Measurements from ENCODE around the gene FCRL5.

The FCRL5 gene

DNA sequence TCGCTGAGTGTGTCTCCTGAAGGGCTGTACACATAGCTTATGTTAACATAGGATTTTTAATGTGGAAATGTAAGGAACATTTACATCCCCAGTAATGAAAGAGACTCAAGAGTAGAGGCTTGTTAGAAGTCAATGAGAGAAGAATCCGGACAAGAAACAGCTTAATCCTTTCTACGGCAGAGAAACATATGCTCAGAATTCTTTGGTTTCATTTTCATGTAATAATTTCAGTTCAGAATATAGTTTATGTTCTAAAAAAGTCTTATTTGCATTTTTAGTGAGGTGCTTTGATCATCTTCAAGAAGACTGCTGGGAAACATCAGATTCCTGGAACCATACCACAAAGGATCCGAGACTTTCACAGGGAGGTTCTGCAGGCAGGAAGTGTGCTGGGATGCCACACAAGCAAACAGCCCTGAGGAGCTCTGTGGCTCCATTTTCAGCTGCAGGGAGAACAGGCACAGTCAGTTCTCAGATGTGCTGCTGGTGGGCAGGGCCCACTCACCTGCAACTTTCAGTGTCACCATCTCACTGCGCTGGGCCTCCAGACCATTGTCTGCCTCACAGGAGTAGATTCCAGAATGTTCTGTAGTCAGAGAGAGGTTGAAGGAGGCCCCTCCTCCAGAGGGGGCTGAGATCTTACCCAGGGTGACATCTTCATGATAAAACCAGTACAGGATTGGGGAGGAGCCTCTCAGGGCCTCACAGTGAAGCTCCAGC, 28.4 kb downstream of the FCRL5 start:
- DNase-seq: no peak

GRCh38 chr1:157521056-157521455, 31.3 kb downstream of the FCRL5 start:
- DNase-seq: no peak

DNA sequence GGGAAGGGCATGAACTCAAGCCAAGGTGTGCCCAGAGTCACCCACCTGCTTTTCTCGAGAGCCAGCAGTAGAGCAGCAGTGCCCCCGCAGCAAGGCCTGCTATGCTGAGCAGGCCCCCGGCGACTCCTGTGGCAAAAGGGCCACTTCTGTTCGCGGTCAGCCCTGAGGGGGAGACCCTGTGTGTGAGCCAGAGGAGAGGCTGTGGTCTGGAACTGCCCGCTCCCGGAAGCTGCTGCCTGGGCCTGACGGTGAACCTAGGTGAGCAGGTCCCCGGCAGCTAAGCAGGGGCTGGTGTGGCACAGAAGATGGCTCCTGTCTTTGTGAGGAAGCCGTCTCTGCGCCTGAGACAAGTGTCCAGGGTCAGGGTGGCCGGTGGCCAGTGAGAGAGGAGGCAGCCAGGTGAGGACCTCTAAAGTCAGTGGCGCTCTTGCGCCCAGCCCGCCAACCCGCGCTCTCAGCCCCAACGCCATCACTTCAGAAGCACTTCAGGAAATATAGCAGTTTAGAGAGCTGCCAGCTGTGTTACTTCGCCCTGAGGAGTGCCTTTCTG, 31.9 kb downstream of the FCRL5 start:
- DNase-seq: no peak

DNA sequence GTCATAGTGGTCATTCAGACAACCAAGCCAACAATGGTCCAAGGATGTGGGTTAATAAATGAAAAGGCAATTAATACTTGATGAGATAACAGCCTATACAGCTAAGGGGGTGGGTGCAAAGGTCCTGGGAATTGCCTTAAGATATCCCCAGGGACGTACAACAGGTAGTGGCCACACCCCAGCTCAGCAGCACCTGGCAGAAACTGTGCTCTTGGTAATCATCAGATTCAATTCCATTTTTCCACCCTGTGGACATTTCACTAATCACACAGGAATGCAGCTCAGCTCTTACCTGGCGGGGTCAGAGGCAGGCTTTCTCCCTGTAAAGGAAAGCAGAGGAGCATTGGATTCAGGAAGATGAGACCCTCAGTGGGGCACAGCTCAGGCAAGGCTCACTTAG, 32.9 kb downstream of the FCRL5 start:
- DNase-seq: no peak

- DNase-seq: no peak
Observed at GRCh38 chr1:157517016-157517415, 35.3 kb downstream of the FCRL5 start.

DNA sequence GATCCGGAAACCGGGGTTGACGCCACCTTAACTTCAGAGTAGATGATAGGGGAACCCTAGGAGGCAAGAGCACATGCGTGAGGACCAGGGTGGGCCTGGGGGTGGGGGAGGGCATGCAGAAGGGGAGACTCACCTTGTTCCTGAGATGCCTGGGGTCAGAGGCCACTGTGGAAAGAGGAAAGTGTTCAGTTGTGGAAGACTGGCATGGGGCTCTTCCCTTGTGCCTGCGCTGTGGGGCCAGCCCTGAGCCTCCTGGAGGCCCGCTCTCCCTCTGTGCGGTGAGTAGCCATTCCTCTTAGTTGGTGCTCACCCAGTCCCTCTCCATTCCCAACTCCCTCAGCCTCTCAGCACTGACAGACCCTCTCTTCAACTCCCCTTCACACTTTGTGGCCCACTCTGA, 36.6 kb downstream of the FCRL5 start:
- no peak for DNase-seq

DNA sequence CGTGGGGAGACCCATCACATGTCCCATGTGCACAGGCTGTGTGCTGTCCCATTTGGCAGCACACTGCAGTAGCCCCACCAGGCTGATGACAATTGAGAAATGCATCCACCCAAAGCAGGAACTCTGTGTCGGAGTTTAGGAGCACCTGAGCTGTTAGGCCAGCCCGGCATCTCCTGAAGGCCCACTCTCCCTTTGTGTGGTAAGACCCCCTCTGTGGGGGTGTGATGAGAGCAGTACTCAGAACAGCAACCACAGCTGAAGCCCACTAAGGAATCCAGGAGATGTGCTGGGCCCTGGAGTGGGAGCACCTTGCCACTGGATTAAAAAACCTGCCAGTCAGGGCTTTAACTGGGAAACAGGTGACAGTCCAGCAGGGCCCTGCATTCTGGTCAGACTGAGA, 37.2 kb downstream of the FCRL5 start:
- no peak for DNase-seq

DNA sequence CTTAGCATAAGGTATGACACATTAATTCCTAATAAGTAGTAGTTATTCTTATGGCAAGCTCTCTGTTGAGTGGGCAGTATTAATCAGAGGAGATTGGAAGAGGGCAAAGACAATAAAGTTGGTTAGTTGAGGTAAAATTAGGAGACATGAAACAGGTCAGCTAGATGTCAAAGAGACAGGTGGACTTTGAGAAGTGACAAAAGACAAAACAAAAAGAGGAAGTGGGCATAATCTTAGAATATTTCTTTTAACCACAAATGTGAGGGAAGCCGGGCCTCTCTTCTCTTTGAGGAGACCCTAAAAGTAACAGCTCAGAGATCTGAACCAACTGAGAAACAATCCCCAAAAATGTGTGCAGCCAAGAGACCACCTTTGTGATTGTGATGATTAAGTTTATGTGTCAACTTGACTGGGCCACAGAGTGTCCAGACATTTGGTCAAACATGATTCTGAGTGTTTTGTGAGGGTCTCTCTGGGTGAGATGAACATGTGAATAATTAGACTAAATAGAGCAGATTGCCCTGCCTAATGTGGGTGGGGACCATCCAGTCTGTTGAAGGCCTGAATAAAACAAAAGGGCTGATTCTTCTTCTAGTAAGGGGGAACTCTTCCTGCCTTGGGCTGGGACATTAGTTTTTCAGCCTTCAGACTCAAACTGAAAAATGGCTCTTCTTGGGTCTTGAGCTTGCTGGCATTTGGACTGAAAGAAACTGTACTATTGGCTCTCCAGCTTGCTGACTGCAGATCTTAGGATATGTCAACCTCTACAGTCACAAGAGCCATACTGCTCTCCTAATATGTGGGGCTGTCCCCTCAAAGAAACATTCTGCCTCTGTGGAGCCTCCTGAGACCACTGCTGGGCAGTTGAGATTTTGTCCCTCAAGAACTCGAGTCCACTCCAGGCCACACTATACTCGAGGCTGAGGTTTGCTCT, 40.0 kb downstream of the FCRL5 start:
- no peak for DNase-seq

DNA sequence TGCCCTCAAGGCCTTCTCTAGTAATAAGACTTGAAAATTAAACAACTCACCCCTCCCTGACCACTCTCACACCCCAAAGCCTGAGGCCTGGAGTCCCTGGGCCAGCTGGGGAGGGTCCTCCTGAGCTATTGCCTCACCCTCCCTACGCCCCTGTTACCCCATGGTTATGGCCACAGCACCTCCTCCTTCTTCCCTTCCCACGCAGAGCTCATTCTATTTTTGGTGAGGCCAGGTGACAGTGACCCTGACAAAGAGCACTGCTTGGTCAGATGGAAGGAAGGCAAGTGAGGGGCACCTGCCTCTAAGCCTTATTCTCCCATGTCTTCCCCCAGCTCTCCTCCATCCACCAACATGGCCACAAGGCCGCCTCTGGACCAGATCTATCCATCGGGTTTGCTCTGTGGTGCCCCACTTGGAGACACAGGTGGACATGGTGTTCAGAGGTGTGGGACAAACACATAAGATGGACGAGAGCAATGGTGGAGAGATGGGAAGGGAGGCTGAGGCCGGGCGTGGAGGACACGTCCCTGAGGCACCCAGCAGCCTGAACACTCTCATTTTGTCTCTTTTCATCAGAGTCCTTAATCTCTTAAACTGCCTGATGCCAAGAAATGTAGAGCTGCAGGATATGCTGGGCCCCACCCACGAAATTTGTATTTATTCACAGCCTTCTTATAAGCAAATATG, 42.6 kb downstream of the FCRL5 start:
- no peak for DNase-seq

- peak; percentile 37 for DNase-seq
Observed at GRCh38 chr1:157505481-157506272, 46.6 kb downstream of the FCRL5 start.

GRCh38 chr1:157504646-157505045, 47.7 kb downstream of the FCRL5 start:
- DNase-seq: no peak

DNA sequence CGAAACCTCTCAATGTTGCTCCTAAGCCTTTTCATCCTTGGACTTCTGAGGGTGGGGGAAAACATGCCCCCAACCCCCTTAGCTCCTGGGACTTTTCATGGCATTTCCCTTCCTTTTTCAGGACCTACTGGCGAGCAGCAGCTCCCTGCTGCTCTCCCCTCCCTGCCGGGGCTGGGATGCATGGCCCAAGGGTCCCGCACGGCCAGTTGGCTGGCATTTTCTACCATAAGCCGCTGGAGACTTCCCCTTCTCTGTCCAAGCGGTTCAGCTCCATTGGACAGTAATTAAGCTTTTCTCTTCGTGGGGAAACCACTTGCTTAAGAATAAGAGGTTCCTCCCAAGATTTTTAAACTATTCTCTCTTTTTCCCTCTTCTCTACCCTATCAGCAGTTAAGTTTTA, 52.8 kb downstream of the FCRL5 start:
- DNase-seq: no peak

GRCh38 chr1:157498736-157499090, 53.6 kb downstream of the FCRL5 start:
- DNase-seq: no peak

- DNase-seq: no peak
Observed at GRCh38 chr1:157497987-157498735, 54.2 kb downstream of the FCRL5 start.

DNA sequence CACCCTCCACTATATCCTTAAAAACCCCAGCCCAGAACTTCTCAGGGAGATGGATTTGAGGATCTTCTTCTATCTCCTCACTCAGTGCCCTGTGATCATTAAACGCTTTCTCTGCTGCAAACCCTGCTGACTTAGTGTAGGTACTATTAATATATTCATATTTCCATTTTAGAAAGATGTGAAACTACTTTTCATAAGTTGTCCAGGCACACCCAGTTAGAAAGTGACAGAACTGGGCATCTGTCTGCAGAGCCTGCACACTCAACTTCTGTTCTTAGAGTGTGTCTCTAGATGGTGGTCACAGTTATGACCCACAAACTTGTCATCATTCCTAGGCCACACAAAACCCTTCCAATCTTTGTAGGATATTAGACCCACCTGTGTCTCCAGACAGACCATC, 55.0 kb downstream of the FCRL5 start:
- no peak for DNase-seq

GRCh38 chr1:157496121-157496526, 56.2 kb downstream of the FCRL5 start:
- DNase-seq: peak; percentile 12

DNA sequence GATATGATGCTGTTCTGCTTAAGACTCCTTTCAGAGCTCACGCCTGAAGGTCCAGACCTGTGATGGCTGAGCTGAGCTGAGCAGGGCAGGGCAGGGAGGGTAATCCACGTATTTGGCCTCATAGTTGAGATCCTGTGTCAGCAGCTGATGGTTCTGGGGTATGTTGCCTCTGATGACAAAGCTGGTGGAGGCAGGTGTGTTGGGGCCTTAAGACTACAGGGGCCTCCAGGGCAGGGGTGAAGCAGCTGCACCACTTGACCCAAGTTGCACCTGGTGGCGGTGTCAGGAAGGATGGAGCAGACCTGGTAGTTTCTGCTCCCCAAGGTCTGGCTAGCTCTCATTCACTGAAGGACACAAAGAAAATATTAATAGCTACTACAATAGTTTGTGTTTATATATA, 57.0 kb downstream of the FCRL5 start:
- no peak for DNase-seq

DNA sequence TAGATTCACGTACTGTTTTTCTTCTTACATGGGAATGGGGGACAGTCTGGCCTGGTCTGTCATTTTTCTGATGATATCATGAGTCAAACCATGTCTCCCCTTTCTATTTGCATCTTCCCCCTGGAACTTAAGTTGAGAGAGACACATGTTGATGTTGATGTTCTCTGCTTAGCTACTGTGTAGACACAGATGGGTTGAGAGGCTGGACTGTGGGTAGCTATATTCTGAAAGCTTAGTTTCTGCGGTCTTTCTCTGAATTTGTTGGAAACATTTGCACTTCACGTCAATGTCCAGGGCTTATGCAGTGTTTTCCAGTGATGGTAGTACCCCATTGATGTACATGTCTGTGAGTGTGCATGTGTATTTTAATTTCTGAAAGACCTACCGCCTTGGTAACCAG, 58.2 kb downstream of the FCRL5 start:
- DNase-seq: no peak

DNA sequence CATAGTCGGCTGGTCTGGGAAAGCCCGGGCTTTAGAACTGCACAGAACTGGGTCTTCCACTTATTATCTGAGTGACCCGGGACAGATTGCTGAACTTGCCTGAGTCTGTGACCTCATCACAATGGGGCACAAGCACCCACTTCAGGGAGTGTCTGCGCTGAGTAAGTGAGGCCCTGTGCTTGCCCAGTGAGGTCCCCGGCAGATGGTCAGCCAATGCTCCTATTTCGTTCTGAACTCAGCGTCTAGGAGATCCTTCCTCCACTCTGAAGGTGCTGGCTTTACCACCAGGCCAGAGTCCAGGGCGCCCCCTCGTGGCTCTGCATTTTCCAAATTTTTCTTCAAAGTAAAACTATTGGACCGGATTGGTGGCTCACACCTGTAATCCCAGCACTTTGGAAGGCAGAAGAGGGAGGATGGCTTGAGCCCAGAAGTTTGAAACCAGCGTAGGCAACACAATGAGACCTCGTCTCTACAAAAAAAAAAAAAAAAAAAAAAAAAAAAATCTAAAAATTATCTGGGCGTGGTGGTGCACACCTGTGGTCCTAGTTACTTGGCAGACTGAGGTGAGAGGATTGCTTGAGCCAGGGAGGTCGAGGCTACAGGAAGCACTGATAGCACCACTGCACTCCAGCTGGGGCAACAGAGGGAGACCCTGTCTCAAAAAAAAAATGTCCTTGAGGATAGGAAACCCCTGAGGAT, 61.7 kb downstream of the FCRL5 start:
- DNase-seq: peak; percentile 40

DNA sequence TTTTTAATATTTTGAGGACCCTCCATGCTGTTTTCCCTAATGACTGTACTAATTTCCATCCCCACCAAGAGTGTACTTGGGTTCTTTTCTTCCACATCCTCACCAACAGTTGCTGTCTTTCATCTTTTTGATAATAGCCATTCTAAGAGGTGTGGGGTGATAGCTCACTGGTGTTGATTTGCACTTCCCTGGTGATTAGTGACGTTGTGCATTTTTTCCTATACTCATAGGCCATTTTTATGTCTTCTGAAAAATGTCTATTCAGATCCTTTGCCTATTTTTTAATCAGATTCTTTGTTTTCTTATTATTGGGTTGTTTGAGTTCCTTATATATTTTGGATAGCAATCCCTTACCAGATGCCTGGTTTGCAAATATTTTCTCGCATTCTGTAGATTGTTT, 64.2 kb downstream of the FCRL5 start:
- DNase-seq: no peak

- no peak for DNase-seq
Observed at GRCh38 chr1:157487504-157487903, 64.8 kb downstream of the FCRL5 start.
